ENCODE results near the gene MBD5.

GRCh38 chr2:148358375-148358774 is 337.5 kb downstream of the MBD5 start:
- TF ChIP-seq REST (IDR thresholded peaks at IDR 0.05) (no peak), CHD4 (IDR thresholded peaks at IDR 0.05; ENCODE audit: borderline replicate concordance) (no peak), POLR2A (IDR thresholded peaks at IDR 0.05; ENCODE audit: low read length) (no peak), EP300 (IDR thresholded peaks at IDR 0.05) (no peak), MAX (IDR thresholded peaks at IDR 0.05) (no peak), CEBPB (IDR thresholded peaks at IDR 0.05) (no peak), RAD21 (conservative IDR thresholded peaks at IDR 0.05 in 1 of 2, IDR thresholded peaks at IDR 0.05 in 1 of 2) (no peak), SMC3 (IDR thresholded peaks at IDR 0.05) (no peak)
- TF ChIP-seq, protein P1, sequence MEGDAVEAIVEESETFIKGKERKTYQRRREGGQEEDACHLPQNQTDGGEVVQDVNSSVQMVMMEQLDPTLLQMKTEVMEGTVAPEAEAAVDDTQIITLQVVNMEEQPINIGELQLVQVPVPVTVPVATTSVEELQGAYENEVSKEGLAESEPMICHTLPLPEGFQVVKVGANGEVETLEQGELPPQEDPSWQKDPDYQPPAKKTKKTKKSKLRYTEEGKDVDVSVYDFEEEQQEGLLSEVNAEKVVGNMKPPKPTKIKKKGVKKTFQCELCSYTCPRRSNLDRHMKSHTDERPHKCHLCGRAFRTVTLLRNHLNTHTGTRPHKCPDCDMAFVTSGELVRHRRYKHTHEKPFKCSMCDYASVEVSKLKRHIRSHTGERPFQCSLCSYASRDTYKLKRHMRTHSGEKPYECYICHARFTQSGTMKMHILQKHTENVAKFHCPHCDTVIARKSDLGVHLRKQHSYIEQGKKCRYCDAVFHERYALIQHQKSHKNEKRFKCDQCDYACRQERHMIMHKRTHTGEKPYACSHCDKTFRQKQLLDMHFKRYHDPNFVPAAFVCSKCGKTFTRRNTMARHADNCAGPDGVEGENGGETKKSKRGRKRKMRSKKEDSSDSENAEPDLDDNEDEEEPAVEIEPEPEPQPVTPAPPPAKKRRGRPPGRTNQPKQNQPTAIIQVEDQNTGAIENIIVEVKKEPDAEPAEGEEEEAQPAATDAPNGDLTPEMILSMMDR (IDR thresholded peaks at IDR 0.05): no peak

Data from A549 (cell line).